PC-3 (cell line): Measurements from ENCODE around the gene PLXNA2. TPM values are rescaled to one million over a fixed set of nuclear protein-coding genes. Genes with fewer than 3 reads are reported as not detected.

Experiments used
- ATAC-seq: fragments of 200-7000 bp; cut with Tn5 transposase; 2 replicates; pipeline ENCODE4 v1.9.1; 2020; ENCODE audit warnings: mild to moderate bottlenecking, moderate library complexity
- BruUV-seq: library from RNA; stranded (reverse); fragments of 400-500 nt; replicated peaks from 2 replicates; lab custom pipeline; 2021; lab: Mats Ljungman, UMichigan
- CTCF ChIA-PET: fragments of 300-600 bp; sonication (Branson Sonifier 250); formaldehyde crosslinking; loops from one replicate; lab custom pipeline; 2022; ENCODE audit warnings: antibody characterized with exemption; lab: Charles Lee
- POLR2A ChIA-PET: fragments of 300-600 bp; sonication (Branson Sonifier 250); formaldehyde crosslinking; loops from one replicate; lab custom pipeline; 2022; ENCODE audit warnings: antibody characterized with exemption; ENCODE audit not compliant: unreplicated experiment; lab: Charles Lee
- DNase-seq: peaks from one replicate; pipeline ENCODE4 v3.0.0-alpha.2; 2015
- H2AFZ ChIP-seq: fragments of 300-600 bp; sonication (generic); 2 replicates; pipeline ENCODE4 v1.6.0; 2016; ENCODE audit warnings: antibody characterized with exemption, low read length
- H3F3A ChIP-seq: fragments of 300-600 bp; sonication (generic); one replicate; pipeline ENCODE4 v1.6.0; 2017; ENCODE audit warnings: antibody characterized with exemption, low read length, control low read depth, mild to moderate bottlenecking; ENCODE audit not compliant: unreplicated experiment
- H3K27ac ChIP-seq: fragments of 300-600 bp; sonication (generic); 2 replicates; pipeline ENCODE4 v1.5.1; 2016; ENCODE audit warnings: mild to moderate bottlenecking, low read length
- H3K27me3 ChIP-seq: fragments of 300-600 bp; sonication (generic); 2 replicates; pipeline ENCODE4 v1.6.1; 2016; ENCODE audit warnings: low read length, mixed read lengths
- H3K36me3 ChIP-seq: fragments of 300-600 bp; sonication (generic); 2 replicates; pipeline ENCODE4 v1.6.1; 2016; ENCODE audit warnings: low read depth, mixed run types, low read length, mixed read lengths
- H3K4me1 ChIP-seq: fragments of 300-600 bp; sonication (generic); 2 replicates; pipeline ENCODE4 v1.5.1; 2016; ENCODE audit warnings: low read length; ENCODE audit not compliant: insufficient read depth
- H3K4me2 ChIP-seq: fragments of 300-600 bp; sonication (generic); 2 replicates; pipeline ENCODE4 v1.6.0; 2016; ENCODE audit warnings: low read length
- H3K4me3 ChIP-seq: fragments of 300-600 bp; sonication (generic); 2 replicates; pipeline ENCODE4 v1.5.1; 2016; ENCODE audit warnings: mild to moderate bottlenecking, low read length, mixed read lengths
- H3K79me2 ChIP-seq: fragments of 300-600 bp; sonication (generic); 2 replicates; pipeline ENCODE4 v1.6.1; 2017; ENCODE audit warnings: low read length, mixed read lengths
- H3K9ac ChIP-seq: fragments of 300-600 bp; sonication (generic); 2 replicates; pipeline ENCODE4 v1.6.0; 2016; ENCODE audit warnings: mild to moderate bottlenecking, low read length
- H3K9me2 ChIP-seq: fragments of 300-600 bp; sonication (generic); replicated peaks from 2 replicates; pipeline ENCODE4 v1.6.1; 2016; ENCODE audit warnings: mixed run types, low read length, mixed read lengths
- H3K9me3 ChIP-seq: fragments of 300-600 bp; sonication (generic); 2 replicates; pipeline ENCODE4 v1.6.1; 2016; ENCODE audit warnings: low read length, mixed read lengths
- H4K20me1 ChIP-seq: fragments of 300-600 bp; sonication (generic); 2 replicates; pipeline ENCODE4 v1.6.1; 2016; ENCODE audit warnings: low read length, mixed read lengths
- EZH2 ChIP-seq: fragments of 300-600 bp; sonication (generic); IDR thresholded peaks from one replicate; pipeline ENCODE4 v1.6.1; 2017; ENCODE audit warnings: antibody characterized with exemption, mild to moderate bottlenecking, low read length; ENCODE audit not compliant: unreplicated experiment
- EZH2phosphoT487 ChIP-seq: fragments of 300-600 bp; sonication (generic); IDR thresholded peaks from 2 replicates; pipeline ENCODE4 v1.6.1; 2018; ENCODE audit warnings: mild to moderate bottlenecking, antibody characterized with exemption, low read length, borderline replicate concordance
- intact Hi-C: fragments of 100-400 bp; cut with micrococcal nuclease; formaldehyde crosslinking; loops from 2 replicates; pipeline ENCODE4 v1.9.0; 2023
- total RNA-seq: library from RNA; depleted of rRNA; stranded (reverse); fragments of >200 nt; gene quantifications from 2 replicates; pipeline ENCODE4 v1.2.3, GENCODE V29; 2014
- TF ChIP-seq, protein P1 (sequence below): fragments of 300-600 bp; sonication (generic); conservative IDR thresholded peaks from 2 replicates; pipeline ENCODE4 v1.5.1; 2017; ENCODE audit warnings: antibody characterized with exemption, low read depth, mild to moderate bottlenecking, low read length

The PLXNA2 gene
- total RNA-seq, 1 experiment from 2014 or later: 16.2 TPM

DNA sequence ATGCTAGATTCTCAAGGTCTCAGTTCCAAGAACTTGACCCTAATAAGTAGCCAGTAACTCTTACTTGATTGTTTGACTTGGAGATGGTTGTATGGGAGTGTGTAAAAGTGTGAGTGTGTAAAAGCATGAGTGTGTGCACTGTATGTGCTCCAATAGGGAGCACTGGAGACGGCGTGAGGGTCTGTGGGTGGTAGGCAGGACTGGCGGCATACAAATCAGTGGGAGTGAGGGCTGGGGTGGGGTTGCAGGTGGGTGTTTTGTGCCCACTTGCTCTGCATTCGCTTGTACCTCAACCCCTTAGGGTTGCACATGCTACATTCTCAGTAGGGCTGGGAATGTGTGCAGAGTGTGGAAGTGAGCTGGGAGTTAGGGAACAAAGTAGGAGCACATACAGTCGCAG lies 253.7 kb downstream of the PLXNA2 start:
- intact Hi-C loops: no loop called here
- Histone ChIP-seq H3K27ac (no peak overlapping the region), H3K9me2 (no peaks in the 10 kb centered on the region), H4K20me1 (no peaks in the 10 kb centered on the region), H3K9ac (no peak overlapping the region), H3K79me2 (no peaks in the 10 kb centered on the region), H3K4me1 (no peaks in the 10 kb centered on the region), H3K4me2 (no peak overlapping the region), H3K4me3 (no peak overlapping the region), H3K27me3 (peaks cover 30% of the 10 kb centered on the region), H3F3A (no peaks in the 10 kb centered on the region), H2AFZ (no peak overlapping the region), H3K36me3 (no peaks in the 10 kb centered on the region), H3K9me3 (no peaks in the 10 kb centered on the region)
- TF ChIP-seq, protein P1, sequence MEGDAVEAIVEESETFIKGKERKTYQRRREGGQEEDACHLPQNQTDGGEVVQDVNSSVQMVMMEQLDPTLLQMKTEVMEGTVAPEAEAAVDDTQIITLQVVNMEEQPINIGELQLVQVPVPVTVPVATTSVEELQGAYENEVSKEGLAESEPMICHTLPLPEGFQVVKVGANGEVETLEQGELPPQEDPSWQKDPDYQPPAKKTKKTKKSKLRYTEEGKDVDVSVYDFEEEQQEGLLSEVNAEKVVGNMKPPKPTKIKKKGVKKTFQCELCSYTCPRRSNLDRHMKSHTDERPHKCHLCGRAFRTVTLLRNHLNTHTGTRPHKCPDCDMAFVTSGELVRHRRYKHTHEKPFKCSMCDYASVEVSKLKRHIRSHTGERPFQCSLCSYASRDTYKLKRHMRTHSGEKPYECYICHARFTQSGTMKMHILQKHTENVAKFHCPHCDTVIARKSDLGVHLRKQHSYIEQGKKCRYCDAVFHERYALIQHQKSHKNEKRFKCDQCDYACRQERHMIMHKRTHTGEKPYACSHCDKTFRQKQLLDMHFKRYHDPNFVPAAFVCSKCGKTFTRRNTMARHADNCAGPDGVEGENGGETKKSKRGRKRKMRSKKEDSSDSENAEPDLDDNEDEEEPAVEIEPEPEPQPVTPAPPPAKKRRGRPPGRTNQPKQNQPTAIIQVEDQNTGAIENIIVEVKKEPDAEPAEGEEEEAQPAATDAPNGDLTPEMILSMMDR: no peak
- TF ChIP-seq EZH2phosphoT487 (no peak), EZH2 (no peak)
- DNase-seq: no peak
- BruUV-seq: no TSS peak
- ATAC-seq: no peak
- CTCF ChIA-PET: no interaction called here
- POLR2A ChIA-PET: no interaction called here

DNA sequence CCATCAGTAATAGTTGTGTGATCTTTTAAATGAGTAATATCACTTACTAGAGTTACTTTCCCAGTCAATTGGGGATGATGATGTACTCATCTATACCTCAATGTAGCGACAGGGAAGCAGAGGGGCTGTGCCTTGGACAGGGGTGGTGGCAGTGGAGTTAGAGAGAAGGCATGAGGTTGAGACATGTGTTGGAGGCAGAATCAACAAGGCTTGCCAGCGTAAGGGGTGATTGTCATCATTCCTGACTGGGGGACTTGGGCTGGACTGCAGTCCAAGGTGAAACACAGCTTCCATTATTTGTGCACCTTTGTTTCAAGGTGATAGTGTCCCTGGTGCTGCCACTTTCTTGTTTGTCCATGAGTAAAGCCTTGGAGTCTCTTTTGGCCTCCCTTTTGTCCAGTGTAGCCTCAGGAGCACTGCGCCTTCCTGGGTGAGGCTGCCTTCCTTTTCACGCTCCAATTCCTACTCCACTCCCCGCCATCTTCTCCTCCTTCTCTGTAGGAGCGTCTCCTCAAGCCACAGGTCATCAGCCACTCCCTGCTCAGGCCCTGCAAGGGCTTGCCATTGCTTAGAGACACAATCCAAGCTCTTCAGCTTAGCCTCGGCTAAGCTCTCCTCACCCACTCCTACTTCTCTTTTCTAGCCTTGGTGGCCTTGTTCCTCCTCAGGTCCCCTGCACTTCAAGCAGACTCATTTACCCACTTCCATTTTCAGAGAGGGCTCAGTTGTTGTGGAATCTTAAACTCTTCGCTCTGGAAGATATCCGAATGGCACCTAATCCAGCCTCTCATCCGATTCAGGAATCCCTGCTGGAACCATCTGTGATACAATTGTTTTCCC lies 255.6 kb downstream of the PLXNA2 start:
- H3K9me2 ChIP-seq: no peaks in the 10 kb centered on the region
- H2AFZ ChIP-seq: no peak overlapping the region
- no peak overlapping the region for H3K4me3 ChIP-seq
- no peak overlapping the region for H3K9ac ChIP-seq
- no TSS peak for BruUV-seq
- no peaks in the 10 kb centered on the region for H3K9me3 ChIP-seq
- no peak for ATAC-seq
- peaks cover 28% of the 10 kb centered on the region for H3K27me3 ChIP-seq
- H3K4me1 ChIP-seq: no peaks in the 10 kb centered on the region
- no peak for DNase-seq
- no peak overlapping the region for H3K27ac ChIP-seq
- POLR2A ChIA-PET: no interaction called here
- no peaks in the 10 kb centered on the region for H3K36me3 ChIP-seq
- no peak overlapping the region for H3K4me2 ChIP-seq
- H3K79me2 ChIP-seq: no peaks in the 10 kb centered on the region
- TF ChIP-seq, protein P1: no peak
- TF ChIP-seq EZH2 (no peak), EZH2phosphoT487 (no peak)
- CTCF ChIA-PET: no interaction called here
- H3F3A ChIP-seq: no peaks in the 10 kb centered on the region
- intact Hi-C loops: no loop called here
- H4K20me1 ChIP-seq: no peaks in the 10 kb centered on the region

DNA sequence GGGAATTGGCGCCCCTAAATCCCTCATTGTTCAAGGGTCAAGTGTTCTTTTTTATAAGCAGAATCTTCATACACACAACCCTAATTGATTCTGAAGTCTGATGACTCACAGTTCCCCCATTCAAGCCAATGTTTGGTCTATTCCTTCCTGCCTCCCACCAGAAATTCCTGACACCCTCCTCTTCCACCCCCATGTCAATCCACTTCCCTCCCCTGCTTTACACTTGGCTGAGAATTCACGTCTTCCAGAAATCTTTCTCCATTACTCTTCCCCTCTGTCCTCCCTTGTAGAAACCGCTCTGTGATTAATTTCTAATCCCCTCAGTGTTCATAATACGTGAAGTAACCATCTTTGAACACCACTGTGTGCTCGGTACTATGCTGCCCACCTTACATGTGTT lies 257.0 kb downstream of the PLXNA2 start:
- H3K4me2 ChIP-seq: no peak overlapping the region
- peaks cover 29% of the 10 kb centered on the region for H3K27me3 ChIP-seq
- POLR2A ChIA-PET: interaction anchor here (0.7 kb wide), 1 partner anchor 247 kb away, joined by 4 read pairs; no protein-coding TSS in a partner anchor
- H2AFZ ChIP-seq: no peak overlapping the region
- intact Hi-C loops: no loop called here
- H3K36me3 ChIP-seq: no peaks in the 10 kb centered on the region
- no peak for DNase-seq
- TF ChIP-seq EZH2phosphoT487 (no peak), EZH2 (no peak)
- TF ChIP-seq, protein P1: no peak
- CTCF ChIA-PET: no interaction called here
- no peaks in the 10 kb centered on the region for H3K4me1 ChIP-seq
- ATAC-seq: no peak
- H3K4me3 ChIP-seq: no peak overlapping the region
- no peak overlapping the region for H3K27ac ChIP-seq
- no peaks in the 10 kb centered on the region for H3K9me3 ChIP-seq
- BruUV-seq: no TSS peak
- H3F3A ChIP-seq: no peaks in the 10 kb centered on the region
- H3K9ac ChIP-seq: no peak overlapping the region
- no peaks in the 10 kb centered on the region for H4K20me1 ChIP-seq
- H3K9me2 ChIP-seq: no peaks in the 10 kb centered on the region
- H3K79me2 ChIP-seq: no peaks in the 10 kb centered on the region
